Activated gamma-delta T cell treated with anti-CD3 and anti-CD28 coated beads, Interleukin-2, amount 50 U/mL, for 16 hours (primary cell): ENCODE measurements around the gene VDAC2.

Source experiments
- DNase-seq: peaks from one replicate; pipeline ENCODE4 v3.0.0-alpha.2; 2020; ENCODE audit warnings: low read depth

Gene VDAC2

GRCh38 chr10:75253281-75254220, 43.0 kb downstream of the VDAC2 start:
- no peak for DNase-seq

- no peak for DNase-seq
Observed at GRCh38 chr10:75254739-75255138, 44.1 kb downstream of the VDAC2 start.

- no peak for DNase-seq
Observed at GRCh38 chr10:75260990-75261389, 50.4 kb downstream of the VDAC2 start.

- no peak for DNase-seq
Observed at GRCh38 chr10:75261813-75262705, 51.5 kb downstream of the VDAC2 start.

- no peak for DNase-seq
Observed at GRCh38 chr10:75263806-75264205, 53.2 kb downstream of the VDAC2 start.

- DNase-seq, result no peak
Observed at GRCh38 chr10:75265856-75266255, 55.3 kb downstream of the VDAC2 start.

- no peak for DNase-seq
Observed at GRCh38 chr10:75266945-75267344, 56.3 kb downstream of the VDAC2 start.

GRCh38 chr10:75269605-75270004, 59.0 kb downstream of the VDAC2 start:
- DNase-seq, result no peak

GRCh38 chr10:75272094-75272493, 61.5 kb downstream of the VDAC2 start:
- no peak for DNase-seq

- no peak for DNase-seq
Observed at GRCh38 chr10:75272896-75273295, 62.3 kb downstream of the VDAC2 start.

GRCh38 chr10:75276069-75276872, 65.7 kb downstream of the VDAC2 start:
- DNase-seq, result no peak

- no peak for DNase-seq
Observed at GRCh38 chr10:75280236-75280635, 69.6 kb downstream of the VDAC2 start.
